ENCODE results near the gene IGF1R.

IGF1R gene

GRCh38 chr15:98648654-98649471 is 524 bp downstream of the IGF1R start:
- DNase-seq, result peak; percentile 73

- peak; percentile 81 for DNase-seq
Measured at GRCh38 chr15:98649472-98650416, 1.4 kb downstream of the IGF1R start.

- DNase-seq, result no peak
Measured at GRCh38 chr15:98650417-98651035, 2.2 kb downstream of the IGF1R start.

- DNase-seq, result no peak
Measured at GRCh38 chr15:98651036-98651481, 2.7 kb downstream of the IGF1R start.

- DNase-seq, result no peak
Measured at GRCh38 chr15:98651581-98652220, 3.4 kb downstream of the IGF1R start.

GRCh38 chr15:98653686-98654085 is 5.3 kb downstream of the IGF1R start:
- DNase-seq, result no peak

- DNase-seq, result no peak
Measured at GRCh38 chr15:98654790-98655360, 6.5 kb downstream of the IGF1R start.

GRCh38 chr15:98655732-98656131 is 7.4 kb downstream of the IGF1R start:
- no peak for DNase-seq

- DNase-seq, result no peak
Measured at GRCh38 chr15:98657721-98658120, 9.4 kb downstream of the IGF1R start.

- DNase-seq, result peak; percentile 83
Measured at GRCh38 chr15:98658831-98659699, 10.7 kb downstream of the IGF1R start.

- DNase-seq, result no peak
Measured at GRCh38 chr15:98660055-98660454, 11.7 kb downstream of the IGF1R start.

- DNase-seq, result no peak
Measured at GRCh38 chr15:98663045-98663444, 14.7 kb downstream of the IGF1R start.

- DNase-seq, result no peak
Measured at GRCh38 chr15:98663606-98664005, 15.3 kb downstream of the IGF1R start.

GRCh38 chr15:98666441-98666840 is 18.1 kb downstream of the IGF1R start:
- no peak for DNase-seq

GRCh38 chr15:98666841-98667240 is 18.5 kb downstream of the IGF1R start:
- no peak for DNase-seq

- no peak for DNase-seq
Measured at GRCh38 chr15:98667521-98668179, 19.3 kb downstream of the IGF1R start.

- DNase-seq, result no peak
Measured at GRCh38 chr15:98668566-98669308, 20.4 kb downstream of the IGF1R start.

- DNase-seq, result no peak
Measured at GRCh38 chr15:98669638-98670037, 21.3 kb downstream of the IGF1R start.

- no peak for DNase-seq
Measured at GRCh38 chr15:98671060-98672008, 23.0 kb downstream of the IGF1R start.
